Activated CD4-positive, alpha-beta T cell treated with anti-CD3 and anti-CD28 coated beads, Interleukin-2, amount 50 U/mL, for 1 hour (primary cell): ENCODE data around the gene BHLHE40.

ENCODE experiments used
- DNase-seq: peaks from one replicate; pipeline ENCODE4 v3.0.0-alpha.2; 2020

The BHLHE40 gene

GRCh38 chr3:5002871-5003247 is 23.6 kb downstream of the BHLHE40 start:
- no peak for DNase-seq

GRCh38 chr3:5004319-5005152 is 25.3 kb downstream of the BHLHE40 start:
- DNase-seq = no peak

GRCh38 chr3:5005367-5005766 is 26.1 kb downstream of the BHLHE40 start:
- DNase-seq = no peak

- peak; percentile 55 for DNase-seq
These were observed 27.5 kb downstream of the BHLHE40 start for GRCh38 chr3:5006755-5007202.

- DNase-seq = no peak
These were observed 28.6 kb downstream of the BHLHE40 start for GRCh38 chr3:5007873-5008272.

- DNase-seq = no peak
These were observed 30.4 kb downstream of the BHLHE40 start for GRCh38 chr3:5009506-5010109.

- DNase-seq = no peak
These were observed 30.9 kb downstream of the BHLHE40 start for GRCh38 chr3:5010140-5010539.

GRCh38 chr3:5010706-5011554 is 31.7 kb downstream of the BHLHE40 start:
- DNase-seq = peak; percentile 11

- DNase-seq = no peak
These were observed 32.5 kb downstream of the BHLHE40 start for GRCh38 chr3:5011555-5012256.

- no peak for DNase-seq
These were observed 33.1 kb downstream of the BHLHE40 start for GRCh38 chr3:5012367-5012766.

- no peak for DNase-seq
These were observed 34.0 kb downstream of the BHLHE40 start for GRCh38 chr3:5013021-5013906.

- DNase-seq = no peak
These were observed 35.2 kb downstream of the BHLHE40 start for GRCh38 chr3:5014391-5014790.

- no peak for DNase-seq
These were observed 35.8 kb downstream of the BHLHE40 start for GRCh38 chr3:5015056-5015455.

- peak; percentile 36 for DNase-seq
These were observed 37.2 kb downstream of the BHLHE40 start for GRCh38 chr3:5016211-5017161.

GRCh38 chr3:5017925-5018531 is 38.8 kb downstream of the BHLHE40 start:
- no peak for DNase-seq

- peak; percentile 83 for DNase-seq
These were observed 40.4 kb downstream of the BHLHE40 start for GRCh38 chr3:5019411-5020241.

- no peak for DNase-seq
These were observed 41.0 kb downstream of the BHLHE40 start for GRCh38 chr3:5020242-5020722.

GRCh38 chr3:5021116-5022092 is 42.2 kb downstream of the BHLHE40 start:
- no peak for DNase-seq
